ENCODE measurements around the gene PEX11A.

Gene PEX11A

DNA sequence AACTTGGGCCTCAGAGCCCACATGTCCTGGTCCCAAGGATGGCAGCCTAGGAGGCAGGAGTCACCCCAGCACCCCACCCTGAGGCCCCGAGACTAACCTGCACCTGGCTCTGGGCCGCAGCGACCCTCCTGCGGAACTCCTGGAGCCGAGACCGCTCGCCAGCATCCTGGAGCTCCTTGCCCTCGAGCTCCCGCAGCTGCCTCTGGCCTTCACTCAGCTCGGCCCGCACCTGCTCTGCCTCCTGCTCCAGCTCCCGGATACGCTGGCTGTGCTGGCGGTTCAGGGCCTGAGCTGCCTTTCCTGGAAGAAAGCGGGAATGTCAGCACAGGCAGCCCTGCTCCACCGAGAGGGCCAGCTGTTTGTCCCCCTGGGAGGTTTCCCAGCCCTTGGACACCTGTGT is 48.4 kb downstream of the PEX11A start:
- H3K4me3 ChIP-seq (ENCODE audit: low read length), result no peak overlapping the region
- TF ChIP-seq CTCF (conservative IDR thresholded peaks at IDR 0.05; ENCODE audit: low read depth, low read length), result no peak
- no peak for DNase-seq (ENCODE audit: low read depth)

DNA sequence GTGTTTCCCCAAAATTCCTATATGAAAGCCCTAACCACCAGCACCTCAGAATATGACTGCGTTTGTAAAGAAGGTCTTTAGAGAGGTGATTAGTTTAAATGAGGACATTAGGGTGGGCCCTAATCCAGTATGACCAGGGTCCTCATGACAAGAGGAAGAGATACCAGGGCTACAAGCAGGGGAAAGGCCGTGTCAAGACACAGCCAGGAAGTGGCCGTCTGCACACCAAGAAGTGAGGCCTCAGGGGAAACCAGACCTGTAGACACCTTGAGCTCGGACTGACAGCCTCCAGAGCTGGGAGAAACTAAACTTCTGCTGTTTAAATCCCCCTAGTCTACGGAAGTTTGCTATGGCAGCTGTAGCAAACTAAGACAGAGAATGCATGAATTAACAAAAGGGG is 49.5 kb downstream of the PEX11A start:
- no peak for DNase-seq (ENCODE audit: low read depth)
- H3K4me3 ChIP-seq (ENCODE audit: low read length), result no peak overlapping the region
- TF ChIP-seq CTCF (conservative IDR thresholded peaks at IDR 0.05; ENCODE audit: low read depth, low read length), result no peak

GRCh38 chr15:89640245-89640644 is 50.3 kb downstream of the PEX11A start:
- H3K4me3 ChIP-seq (ENCODE audit: low read length), result no peak overlapping the region
- TF ChIP-seq CTCF (conservative IDR thresholded peaks at IDR 0.05; ENCODE audit: low read depth, low read length), result no peak
- DNase-seq (ENCODE audit: low read depth), result no peak

DNA sequence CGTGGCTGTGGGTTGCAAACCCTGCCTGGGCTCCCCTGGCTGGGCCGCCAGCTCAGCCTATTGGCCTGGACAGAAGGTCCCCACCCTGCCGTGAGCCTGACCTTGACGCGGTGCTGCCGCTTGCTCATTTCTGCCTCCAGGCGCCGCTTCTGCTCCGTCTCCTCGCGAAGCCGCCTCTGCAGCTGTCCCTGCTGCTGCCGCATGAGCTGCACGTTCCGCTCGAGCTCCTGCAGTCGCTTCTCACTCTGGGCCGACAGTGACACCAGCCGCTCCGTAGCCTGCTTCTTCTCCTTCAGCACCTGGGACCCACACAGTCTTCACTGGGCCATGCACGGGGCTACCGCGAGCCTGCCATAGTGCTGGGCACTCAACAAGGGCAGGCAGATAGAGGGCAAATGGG is 57.0 kb downstream of the PEX11A start:
- H3K4me3 ChIP-seq (ENCODE audit: low read length), result no peak overlapping the region
- DNase-seq (ENCODE audit: low read depth), result no peak
- no peak for TF ChIP-seq CTCF (conservative IDR thresholded peaks at IDR 0.05; ENCODE audit: low read depth, low read length)

GRCh38 chr15:89632563-89633430 is 57.8 kb downstream of the PEX11A start:
- no peak for TF ChIP-seq CTCF (conservative IDR thresholded peaks at IDR 0.05; ENCODE audit: low read depth, low read length)
- no peak overlapping the region for H3K4me3 ChIP-seq (ENCODE audit: low read length)
- DNase-seq (ENCODE audit: low read depth), result no peak

- H3K4me3 ChIP-seq (ENCODE audit: low read length), result no peak overlapping the region
- no peak for TF ChIP-seq CTCF (conservative IDR thresholded peaks at IDR 0.05; ENCODE audit: low read depth, low read length)
- no peak for DNase-seq (ENCODE audit: low read depth)
Observed at GRCh38 chr15:89631902-89632264, 58.7 kb downstream of the PEX11A start.
